A549 (cell line): ENCODE data around the gene LSM3. TPM values are rescaled to one million over a fixed set of nuclear protein-coding genes. Genes with fewer than 3 reads are reported as not detected.

Experiments used
- ATAC-seq, 2 experiments: fragments of 200-7000 bp in 1 of 2; fragments of >200 bp in 1 of 2; cut with Nextera tagmentation in 1 of 2; cut with Tn5 transposase in 1 of 2; 3 replicates each; pipeline versions ENCODE4 v1.8.0 to v1.9.1; 2018 to 2020; ENCODE audit warnings: mild to moderate bottlenecking in 1 of 2, moderate library complexity in 1 of 2
- CTCF ChIA-PET: fragments of 300-600 bp; sonication (Branson Sonifier 250); formaldehyde crosslinking; extraction: SDS; loops from one replicate; lab custom pipeline; 2021; ENCODE audit warnings: antibody characterized with exemption, inconsistent platforms; lab: Yijun Ruan, JAX
- POLR2A ChIA-PET: fragments of 350-600 bp; formaldehyde crosslinking; extraction: SDS; loops from one replicate; lab custom pipeline; 2021; ENCODE audit warnings: antibody characterized with exemption, inconsistent platforms; lab: Yijun Ruan, JAX
- DNase-seq, 2 experiments: peaks; one replicate each; pipeline versions ENCODE4 v3.0.0 to v3.0.0-alpha.2; 2011 to 2016; ENCODE audit warnings: low read depth in 1 of 2, low spot score in 1 of 2
- FAIRE-seq: peaks from 2 replicates; lab custom pipeline; 2011; peaks lifted over from hg19 to GRCh38; lab: Jason Lieb, UNC
- H3K27ac ChIP-seq, 2 experiments: fragments of >200 bp; sonication (Bioruptor Twin); formaldehyde crosslinking; 3 replicates each; pipeline ENCODE4 v1.5.1; 2016 to 2017
- H3K4me1 ChIP-seq: fragments of >200 bp; sonication (Bioruptor Twin); formaldehyde crosslinking; 3 replicates; pipeline ENCODE4 v1.6.1; 2016
- H3K4me2 ChIP-seq: fragments of >200 bp; sonication (Bioruptor Twin); formaldehyde crosslinking; 3 replicates; pipeline ENCODE4 v1.6.1; 2016
- H3K4me3 ChIP-seq: fragments of >200 bp; sonication (Bioruptor Twin); formaldehyde crosslinking; 3 replicates; pipeline ENCODE4 v1.5.1; 2016
- H3K9me3 ChIP-seq: fragments of >200 bp; sonication (Bioruptor Twin); formaldehyde crosslinking; 3 replicates; pipeline ENCODE4 v1.6.1; 2016
- CEBPB ChIP-seq, 2 experiments: fragments of >200 bp in 1 of 2; sonication (Bioruptor Twin) in 1 of 2; formaldehyde crosslinking in 1 of 2; IDR thresholded peaks; 2 replicates each; pipeline ENCODE4 v1.6.1; 2012 to 2016
- CHD2 ChIP-seq: fragments of 150-350 bp; IDR thresholded peaks from 2 replicates; pipeline ENCODE4 v1.6.1; 2014; ENCODE audit warnings: low read length; ENCODE audit not compliant: partially characterized antibody
- EHMT2 ChIP-seq: fragments of 200-600 bp; sonication (generic); IDR thresholded peaks from 2 replicates; pipeline ENCODE4 v1.6.1; 2016; ENCODE audit warnings: antibody characterized with exemption, low read depth, mild to moderate bottlenecking, moderate library complexity
- ELK1 ChIP-seq: fragments of 150-350 bp; IDR thresholded peaks from 2 replicates; pipeline ENCODE4 v1.6.1; 2014; ENCODE audit warnings: low read depth, mild to moderate bottlenecking, low read length
- ESRRA ChIP-seq: fragments of 150-350 bp; IDR thresholded peaks from 2 replicates; pipeline ENCODE4 v1.6.1; 2014; ENCODE audit warnings: mild to moderate bottlenecking, low read length, borderline replicate concordance
- FOSB ChIP-seq: fragments of 250-450 bp; sonication (Bioruptor Pico); IDR thresholded peaks from 2 replicates; pipeline ENCODE4 v1.5.0; 2020; ENCODE audit warnings: mild to moderate bottlenecking, moderate library complexity
- FOSL2 ChIP-seq, 2 experiments: fragments of 450-650 bp in 1 of 2; fragments of >200 bp in 1 of 2; sonication (Bioruptor Twin) in 1 of 2; formaldehyde crosslinking; IDR thresholded peaks; 2 replicates each; pipeline versions ENCODE4 v1.5.0 to v1.6.1; 2016 to 2020; ENCODE audit warnings: mild to moderate bottlenecking in 1 of 2, moderate library complexity in 1 of 2
- FOXS1 ChIP-seq: fragments of 250-450 bp; sonication (Bioruptor Pico); IDR thresholded peaks from 2 replicates; pipeline ENCODE4 v1.5.0; 2020; ENCODE audit warnings: mild to moderate bottlenecking, moderate library complexity
- HDAC2 ChIP-seq: fragments of 200-600 bp; sonication (generic); IDR thresholded peaks from 2 replicates; pipeline ENCODE4 v1.6.1; 2016
- HES2 ChIP-seq: fragments of >200 bp; sonication (Bioruptor Twin); formaldehyde crosslinking; IDR thresholded peaks from 2 replicates; pipeline ENCODE4 v1.6.1; 2016
- HMGXB4 ChIP-seq: fragments of 250-450 bp; sonication (Bioruptor Pico); IDR thresholded peaks from 2 replicates; pipeline ENCODE4 v1.5.0; 2021; ENCODE audit warnings: mild to moderate bottlenecking, moderate library complexity, borderline replicate concordance
- HOXB13 ChIP-seq: fragments of 250-450 bp; sonication (Bioruptor Pico); IDR thresholded peaks from 2 replicates; pipeline ENCODE4 v1.5.0; 2020; ENCODE audit warnings: low read depth, mild to moderate bottlenecking, moderate library complexity
- MAX ChIP-seq: IDR thresholded peaks from 2 replicates; pipeline ENCODE4 v1.6.1; 2012
- NPAS2 ChIP-seq: fragments of 250-450 bp; sonication (Bioruptor Pico); IDR thresholded peaks from 2 replicates; pipeline ENCODE4 v1.8.0; 2022; ENCODE audit warnings: mild to moderate bottlenecking, moderate library complexity, borderline replicate concordance
- PHF8 ChIP-seq: fragments of 200-600 bp; sonication (generic); IDR thresholded peaks from 2 replicates; pipeline ENCODE4 v1.6.1; 2016; ENCODE audit warnings: low read depth, mild to moderate bottlenecking, antibody characterized with exemption, moderate library complexity, borderline replicate concordance
- REST ChIP-seq: fragments of 200-600 bp; sonication (generic); IDR thresholded peaks from 2 replicates; pipeline ENCODE4 v1.6.1; 2016; ENCODE audit warnings: antibody characterized with exemption, mild to moderate bottlenecking, moderate library complexity
- RNF2 ChIP-seq: fragments of 200-600 bp; sonication (generic); IDR thresholded peaks from 2 replicates; pipeline ENCODE4 v1.6.1; 2016; ENCODE audit warnings: low read depth, mild to moderate bottlenecking, antibody characterized with exemption, moderate library complexity, borderline replicate concordance
- SMC3 ChIP-seq: fragments of >200 bp; sonication (Bioruptor Twin); formaldehyde crosslinking; IDR thresholded peaks from 3 replicates; pipeline ENCODE4 v1.6.1; 2018; ENCODE audit warnings: inconsistent platforms
- SREBF2 ChIP-seq: fragments of 450-650 bp; IDR thresholded peaks from 2 replicates; pipeline ENCODE4 v1.6.1; 2014; ENCODE audit warnings: mild to moderate bottlenecking, moderate library complexity
- TP53 ChIP-seq: fragments of 250-450 bp; sonication (Bioruptor Pico); IDR thresholded peaks from 2 replicates; pipeline ENCODE4 v1.5.0; 2021; ENCODE audit warnings: mild to moderate bottlenecking, moderate library complexity
- ZFP36 ChIP-seq: fragments of 450-650 bp; IDR thresholded peaks from 2 replicates; pipeline ENCODE4 v1.6.1; 2014; ENCODE audit warnings: borderline replicate concordance; ENCODE audit not compliant: partially characterized antibody
- WGBS: methylation state at CpG from one replicate; pipeline ENCODE4 v1.1.6; 2017; ENCODE audit errors: missing lambda C conversion rate; 5-methylcytosine and 5-hydroxymethylcytosine counted together
- polyA plus RNA-seq, 4 experiments: library from polyadenylated mRNA; depleted of rRNA in 3 of 4; stranded (reverse); fragments of >200 nt; fragmentation: RNase III in 1 of 4; extraction: RNeasy Plus Mini Kit Qiagen cat#74134 plus additional on column Dnase treatment in 1 of 4; gene quantifications; 2 replicates in 3 of 4; 3 replicates in 1 of 4; pipeline ENCODE4 v1.2.3, GENCODE V29; 2011 to 2017

LSM3 gene
- polyA plus RNA-seq, 2 of the 4 experiments (the other 2 are of a cell fraction): 23.9 to 32.0 TPM

GRCh38 chr3:14183015-14183577 is 4.5 kb downstream of the LSM3 start:
- POLR2A ChIA-PET: no interaction called here
- Histone ChIP-seq H3K4me3 (no peak overlapping the region), H3K9me3 (no peaks in the 10 kb centered on the region), H3K4me2 (no peak overlapping the region), H3K4me1 (peaks cover 7% of the 10 kb centered on the region; the same call in 1 of the 3 replicates), H3K27ac (no peak overlapping the region)
- CTCF ChIA-PET: interaction anchor here (1.1 to 5.1 kb wide), 2 partner anchors 18 to 20 kb away, joined by 3 to 20 read pairs; no protein-coding TSS in a partner anchor
- no peak for FAIRE-seq
- 63% methylated on average over 2 of the region's 2 CpGs for WGBS
- no peak for DNase-seq
- ATAC-seq: no peak
- TF ChIP-seq FOXS1 (no peak), FOSL2 (IDR thresholded peaks at IDR 0.05) (no peak), FOSL2 (CRISPR knock-in tag; IDR thresholded peaks at IDR 0.05) (no peak), MAX (no peak), FOSB (CRISPR knock-in tag) (no peak), HOXB13 (no peak), CHD2 (no peak), REST (no peak), NPAS2 (no peak), ELK1 (no peak), CEBPB (IDR thresholded peaks at IDR 0.05) (no peak), HMGXB4 (no peak), EHMT2 (no peak), TP53 (CRISPR knock-in tag) (no peak), HES2 (no peak), HDAC2 (no peak), ESRRA (no peak), PHF8 (no peak), RNF2 (no peak)

GRCh38 chr3:14186854-14187458 is 8.3 kb downstream of the LSM3 start:
- POLR2A ChIA-PET: no interaction called here
- 97% methylated on average over 5 of the region's 5 CpGs for WGBS
- Histone ChIP-seq H3K4me2 (no peak overlapping the region), H3K9me3 (no peaks in the 10 kb centered on the region), H3K4me1 (no peaks in the 10 kb centered on the region), H3K4me3 (no peak overlapping the region), H3K27ac (no peak overlapping the region)
- CTCF ChIA-PET: interaction anchor here (5.1 kb wide), 1 partner anchor 16 kb away, joined by 20 read pairs; no protein-coding TSS in a partner anchor
- FAIRE-seq (no peak), ATAC-seq (no peak), DNase-seq (no peak)
- TF ChIP-seq SREBF2 (no peak), ZFP36 (no peak), SMC3 (no peak)
